ENCODE results near the gene TBC1D30. TPM values are rescaled to one million over a fixed set of nuclear protein-coding genes. Genes with fewer than 3 reads are reported as not detected.
"Not testable (repeated sequence)": the region's sequence is repeated elsewhere in the genome, so short reads cannot be mapped to it uniquely, and the experiment has no call there.

Gene TBC1D30
- total RNA-seq, 1 experiment from 2014 or later, result 2.0 TPM

- DNase-seq (ENCODE audit: low spot score), result peak; percentile 67
- POLR2A ChIA-PET (ENCODE audit: low non-redundant PET); H3K4me1 ChIP-seq (ENCODE audit: insufficient read depth, low read length, poor library complexity, severe bottlenecking); H3K9me3 ChIP-seq (ENCODE audit: low read depth, low read length, poor library complexity, severe bottlenecking); H3K27ac ChIP-seq (ENCODE audit: low read depth, low read length, poor library complexity, severe bottlenecking); H3K27me3 ChIP-seq (replicated peaks; ENCODE audit: insufficient read depth, low read depth, low read length, poor library complexity); H3K4me3 ChIP-seq (ENCODE audit: low read depth, low read length, poor library complexity, severe bottlenecking); H3K36me3 ChIP-seq (ENCODE audit: insufficient read depth, low read length, poor library complexity, severe bottlenecking); BruUV-seq (replicated peaks): not testable (repeated sequence)
- peak; percentile 83 for TF ChIP-seq CTCF (conservative IDR thresholded peaks at IDR 0.05; ENCODE audit: low read depth, low read length)
- intact Hi-C loops (cut with micrococcal nuclease; ENCODE audit: unreplicated experiment), result loop anchor here (5.0 kb wide), 2 partner anchors 305 to 320 kb away; partner anchors contain the start of gene WIF1
- CTCF ChIA-PET, result interaction anchor here (0.7 to 1.4 kb wide), 6 partner anchors 42 to 430 kb away, joined by 3 to 5 read pairs (median 4); no protein-coding TSS in a partner anchor
Observed at GRCh38 chr12:64802180-64802775, 22.2 kb upstream of the TBC1D30 start.

GRCh38 chr12:64806173-64806572 lies 18.3 kb upstream of the TBC1D30 start:
- DNase-seq (ENCODE audit: low spot score), result no peak
- TF ChIP-seq EZH2 (IDR thresholded peaks at IDR 0.05; ENCODE audit: borderline replicate concordance, low read depth, low read length, poor library complexity, severe bottlenecking) (no peak), CTCF (conservative IDR thresholded peaks at IDR 0.05; ENCODE audit: low read depth, low read length) (no peak)
- Histone ChIP-seq H3K27ac (ENCODE audit: low read depth, low read length, poor library complexity, severe bottlenecking) (no peak overlapping the region), H3K4me3 (ENCODE audit: low read depth, low read length, poor library complexity, severe bottlenecking) (no peak overlapping the region), H3K36me3 (ENCODE audit: insufficient read depth, low read length, poor library complexity, severe bottlenecking) (no peaks in the 10 kb centered on the region), H3K9me3 (ENCODE audit: low read depth, low read length, poor library complexity, severe bottlenecking) (no peaks in the 10 kb centered on the region), H3K4me1 (ENCODE audit: insufficient read depth, low read length, poor library complexity, severe bottlenecking) (no peaks in the 10 kb centered on the region), H3K27me3 (replicated peaks; ENCODE audit: insufficient read depth, low read depth, low read length, poor library complexity) (no peaks in the 10 kb centered on the region)
- ChIA-PET CTCF (interaction anchor here (0.7 kb wide), 1 partner anchor 11 kb away, joined by 3 read pairs; no protein-coding TSS in a partner anchor), POLR2A (ENCODE audit: low non-redundant PET) (no interaction called here)
- BruUV-seq (replicated peaks), result no TSS peak
- intact Hi-C loops (cut with micrococcal nuclease; ENCODE audit: unreplicated experiment), result no loop called here

- CTCF ChIA-PET, result interaction anchor here (0.6 kb wide), 1 partner anchor 11 kb away, joined by 3 read pairs; no protein-coding TSS in a partner anchor
- DNase-seq (ENCODE audit: low spot score), result no peak
- H3K36me3 ChIP-seq (ENCODE audit: insufficient read depth, low read length, poor library complexity, severe bottlenecking), result no peaks in the 10 kb centered on the region
- H3K27ac ChIP-seq (ENCODE audit: low read depth, low read length, poor library complexity, severe bottlenecking), result no peak overlapping the region
- no peaks in the 10 kb centered on the region for H3K9me3 ChIP-seq (ENCODE audit: low read depth, low read length, poor library complexity, severe bottlenecking)
- no TSS peak for BruUV-seq (replicated peaks)
- H3K4me1 ChIP-seq (ENCODE audit: insufficient read depth, low read length, poor library complexity, severe bottlenecking), result no peaks in the 10 kb centered on the region
- TF ChIP-seq CTCF (conservative IDR thresholded peaks at IDR 0.05; ENCODE audit: low read depth, low read length) (no peak), EZH2 (IDR thresholded peaks at IDR 0.05; ENCODE audit: borderline replicate concordance, low read depth, low read length, poor library complexity, severe bottlenecking) (no peak)
- H3K4me3 ChIP-seq (ENCODE audit: low read depth, low read length, poor library complexity, severe bottlenecking), result no peak overlapping the region
- H3K27me3 ChIP-seq (replicated peaks; ENCODE audit: insufficient read depth, low read depth, low read length, poor library complexity), result no peaks in the 10 kb centered on the region
- intact Hi-C loops (cut with micrococcal nuclease; ENCODE audit: unreplicated experiment), result no loop called here
- POLR2A ChIA-PET (ENCODE audit: low non-redundant PET), result no interaction called here
Observed at GRCh38 chr12:64806593-64807460, 17.6 kb upstream of the TBC1D30 start.
